NCI-H1048 (cell line): Measurements from ENCODE around the gene FILIP1L.
A peak's percentile ranks its signal among the peaks of the same experiment; 100 is the strongest.

Experiments used
- DNase-seq: peaks from one replicate; lab custom pipeline; 2025; lab: John Stamatoyannopoulos, UW

The FILIP1L gene

DNA sequence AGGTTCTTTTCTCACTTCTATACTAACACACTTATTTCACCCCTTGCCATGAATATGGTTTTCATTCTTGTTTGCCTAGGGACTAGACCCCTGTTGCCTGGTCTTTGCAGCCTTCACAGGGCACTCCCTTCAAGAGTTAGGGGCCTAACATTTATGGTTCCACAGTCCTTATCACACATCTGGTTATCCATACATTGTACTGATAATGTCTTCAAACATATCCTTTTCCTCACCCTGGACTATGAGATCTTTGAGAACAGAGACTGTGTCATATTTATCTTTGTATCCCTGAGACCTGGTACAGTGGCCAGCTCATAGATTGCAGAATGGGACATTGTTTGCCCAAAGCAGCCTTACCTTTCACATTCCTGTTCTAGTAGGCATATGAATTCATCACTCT is 190.4 kb downstream of the FILIP1L start:
- no peak for DNase-seq

DNA sequence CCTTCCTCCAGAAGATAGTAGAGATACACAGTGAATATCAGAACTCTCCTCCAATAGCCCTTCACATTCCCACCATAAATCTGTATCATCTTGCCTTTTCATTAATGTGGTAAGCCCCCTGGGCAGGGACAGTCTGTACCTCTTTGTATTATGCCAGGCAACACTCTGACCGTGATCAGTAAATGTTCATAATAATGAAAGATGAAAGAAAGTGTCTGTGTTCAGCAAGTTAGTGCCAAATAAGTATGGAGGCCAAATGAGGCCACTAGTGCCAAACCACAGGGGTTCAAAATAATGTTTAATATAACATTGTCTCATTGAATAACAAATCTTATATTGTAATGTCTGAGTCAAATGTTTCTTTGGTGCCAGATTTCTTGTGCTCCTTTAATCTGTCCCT is 192.3 kb downstream of the FILIP1L start:
- no peak for DNase-seq

DNA sequence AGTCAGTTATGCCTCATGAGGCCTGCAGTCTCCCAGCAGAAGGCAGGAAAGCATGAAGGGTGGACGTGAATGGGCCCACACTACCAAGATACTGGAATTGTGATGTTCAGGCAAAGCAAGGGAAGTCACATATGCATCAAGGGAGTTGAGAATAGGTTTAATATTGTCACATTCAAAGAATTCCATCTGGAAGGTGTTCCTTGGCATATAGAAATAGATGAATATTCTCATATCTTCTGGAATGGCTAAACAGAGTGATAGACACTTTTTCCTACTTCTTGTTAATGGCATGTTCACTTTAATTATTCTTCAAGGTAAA is 193.0 kb downstream of the FILIP1L start:
- no peak for DNase-seq

DNA sequence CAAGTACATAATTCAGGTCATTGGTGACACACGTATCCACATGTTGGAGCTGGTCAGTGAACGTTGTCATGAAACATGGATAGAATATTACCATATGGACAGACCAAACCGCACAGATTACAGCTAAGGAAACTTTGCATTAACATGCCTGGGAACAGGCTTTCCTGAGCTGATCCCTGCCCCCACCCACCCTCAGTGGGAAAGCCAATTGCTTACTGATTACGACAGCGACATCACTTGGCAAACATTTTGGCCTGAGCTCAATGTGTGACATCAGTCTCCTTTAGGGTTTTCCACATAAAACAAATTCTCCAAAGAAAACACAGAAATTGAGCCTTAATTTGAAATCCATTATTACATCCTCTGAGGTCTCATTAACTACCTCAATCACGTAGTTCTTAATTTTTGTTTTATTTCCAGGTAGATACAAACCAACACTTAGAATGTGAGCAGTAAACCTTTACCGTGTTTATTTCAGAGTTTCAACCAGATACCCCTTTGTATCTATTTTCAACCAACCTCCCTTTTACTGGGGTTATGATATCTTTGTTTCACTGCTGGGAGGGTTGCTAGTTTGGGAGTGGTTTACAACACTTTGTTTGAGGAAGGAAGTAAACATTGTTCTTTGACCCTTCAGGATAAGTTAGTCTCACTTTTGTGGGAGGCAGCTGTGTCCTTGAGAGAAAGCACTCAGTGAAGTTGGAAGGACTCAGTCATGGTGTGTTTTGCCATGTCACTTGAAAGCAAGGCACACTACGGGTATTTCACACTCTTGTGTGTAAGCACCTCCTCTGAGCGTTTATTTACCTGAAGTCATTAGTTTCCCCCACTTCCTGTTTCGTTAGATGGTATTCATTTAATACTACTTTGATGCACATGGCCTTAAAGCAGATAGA is 193.6 kb downstream of the FILIP1L start:
- no peak for DNase-seq

DNA sequence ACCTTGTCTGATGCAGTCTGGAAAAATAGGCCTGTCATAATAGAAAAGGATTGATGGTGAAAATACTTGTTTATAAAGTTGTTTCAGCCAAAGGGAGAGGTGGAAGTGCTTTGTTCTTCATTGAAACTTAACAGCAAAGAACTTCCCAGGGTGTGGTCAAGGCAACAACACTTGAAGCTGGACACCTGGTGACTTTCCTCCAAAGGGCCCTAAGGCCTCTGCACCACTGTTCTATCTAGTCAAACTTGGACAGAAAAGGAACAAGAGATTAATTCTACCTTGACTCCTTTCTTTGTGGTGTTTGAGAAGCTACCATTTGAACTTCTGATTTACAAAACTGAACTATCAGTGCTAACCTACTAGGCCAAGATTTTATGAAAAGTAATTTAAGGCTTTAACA is 194.6 kb downstream of the FILIP1L start:
- DNase-seq: no peak

DNA sequence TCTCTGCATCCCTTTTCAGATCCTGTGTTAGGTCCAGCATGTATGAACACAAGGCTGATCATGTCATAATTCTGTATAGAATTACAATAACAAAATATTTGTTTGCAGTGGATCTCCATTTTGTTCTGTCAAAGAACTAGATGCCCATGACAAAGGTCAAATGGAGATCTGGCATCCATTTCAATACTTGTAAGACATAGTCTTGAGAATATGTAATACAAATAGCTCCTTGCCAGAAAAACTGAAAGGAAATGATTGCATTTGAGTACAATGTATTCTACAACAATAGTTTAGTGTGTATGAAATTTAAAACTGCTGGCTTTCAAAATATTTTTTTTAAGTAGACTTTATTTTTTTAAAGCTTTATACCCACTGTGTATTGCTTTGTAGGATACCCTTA is 195.6 kb downstream of the FILIP1L start:
- no peak for DNase-seq

DNA sequence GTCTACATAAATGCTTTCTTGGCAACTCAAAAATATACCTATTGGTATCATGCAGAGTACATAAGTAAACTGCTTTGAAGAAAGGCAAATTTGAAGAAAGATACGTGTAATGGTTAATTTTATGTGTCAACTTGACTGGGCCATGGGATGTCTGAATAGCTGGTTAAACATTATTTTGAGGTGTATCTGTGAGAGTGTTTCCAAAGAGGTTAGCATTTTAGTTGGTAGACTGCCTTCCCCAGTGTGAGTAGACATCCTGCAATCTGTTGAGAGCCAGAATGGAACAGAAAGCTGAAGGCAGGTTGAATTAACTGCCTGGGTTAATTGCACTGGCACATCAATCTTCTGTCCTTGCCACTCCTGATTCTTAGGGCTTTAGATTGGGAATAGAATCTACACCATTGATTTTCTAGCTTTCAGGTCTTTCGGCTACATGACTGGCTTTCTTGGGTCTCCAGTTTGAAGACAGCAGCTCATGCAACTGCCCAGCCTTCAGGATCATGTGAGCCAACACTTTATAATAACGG is 198.3 kb downstream of the FILIP1L start:
- DNase-seq: no peak

DNA sequence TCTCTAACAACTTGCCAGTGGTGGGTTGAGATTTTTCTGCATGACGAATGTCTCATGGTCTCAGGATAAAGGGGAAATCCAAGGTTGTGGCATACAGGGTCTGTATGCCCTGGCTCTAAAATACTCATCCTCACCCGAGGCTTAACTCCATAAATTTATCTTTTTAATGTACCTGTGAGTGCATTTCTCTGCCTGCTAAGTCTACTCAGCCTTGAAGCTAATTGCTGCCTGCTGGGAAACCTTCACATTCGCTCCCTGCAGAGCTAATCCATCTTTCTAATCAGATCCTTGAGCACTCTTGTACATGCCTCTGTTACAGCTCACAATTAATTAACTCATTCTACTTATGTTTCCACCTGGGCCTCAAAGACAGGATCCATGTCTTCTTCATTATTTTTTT is 202.9 kb downstream of the FILIP1L start:
- no peak for DNase-seq

DNA sequence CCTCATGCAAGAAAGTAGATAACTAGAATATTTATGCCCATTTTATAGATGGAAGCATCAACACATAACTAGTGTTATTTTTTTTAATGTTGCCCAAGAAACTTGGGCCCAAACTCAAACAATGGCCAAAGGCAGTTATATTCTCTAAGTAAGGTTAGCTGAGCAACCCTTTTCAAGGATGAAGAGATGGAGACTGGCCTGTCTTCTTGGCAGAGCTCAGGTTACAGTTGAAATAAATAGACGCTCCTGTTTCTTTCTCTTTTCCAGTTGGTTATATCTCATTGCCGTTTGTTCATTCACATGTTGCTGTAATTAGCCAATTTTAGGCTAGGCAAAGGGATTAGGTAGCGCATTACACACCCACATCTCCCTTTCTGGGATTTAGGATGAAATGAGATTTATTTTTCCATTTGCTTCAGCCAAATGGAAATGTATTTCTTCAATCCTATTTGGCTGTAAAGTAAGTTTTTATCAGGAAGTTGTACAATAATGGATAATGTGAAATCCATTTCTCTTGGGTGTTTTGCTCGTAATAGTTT is 203.5 kb downstream of the FILIP1L start:
- no peak for DNase-seq

DNA sequence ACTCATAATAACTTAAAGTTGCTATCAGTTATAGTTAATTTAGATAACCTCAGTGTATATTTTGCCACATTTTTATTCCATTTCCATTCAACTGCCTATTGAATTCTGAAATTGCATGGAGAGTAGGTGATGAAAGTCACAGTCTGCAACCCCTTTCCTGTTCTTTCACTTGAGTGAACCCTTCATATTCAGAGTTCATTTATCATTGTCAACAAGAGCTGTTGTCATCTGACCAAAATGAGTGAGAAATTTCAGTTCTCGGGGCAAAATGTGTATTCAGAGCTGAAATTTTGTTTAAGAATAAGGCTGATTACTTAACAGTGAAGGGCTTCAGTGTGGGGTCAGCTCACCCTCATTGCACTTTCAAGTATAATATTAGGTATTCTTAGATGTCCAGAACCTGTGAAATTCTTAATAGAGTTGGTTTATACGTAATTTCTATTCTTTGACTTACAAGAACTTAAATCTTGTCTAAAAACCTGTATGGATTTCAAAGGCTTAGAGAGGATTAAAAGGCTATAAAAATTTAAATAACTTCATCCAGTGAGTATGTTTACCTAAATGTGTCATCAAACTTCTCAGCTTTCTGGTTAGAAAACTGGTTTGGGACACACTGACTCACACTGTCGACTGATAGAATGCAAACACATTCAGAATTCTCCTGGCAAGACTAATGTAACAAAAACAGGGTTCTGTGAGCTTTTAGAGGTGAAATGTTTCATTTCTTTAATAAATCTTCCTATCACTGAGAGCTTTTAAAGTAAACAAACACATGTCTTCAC is 204.4 kb downstream of the FILIP1L start:
- DNase-seq: peak; percentile 6

DNA sequence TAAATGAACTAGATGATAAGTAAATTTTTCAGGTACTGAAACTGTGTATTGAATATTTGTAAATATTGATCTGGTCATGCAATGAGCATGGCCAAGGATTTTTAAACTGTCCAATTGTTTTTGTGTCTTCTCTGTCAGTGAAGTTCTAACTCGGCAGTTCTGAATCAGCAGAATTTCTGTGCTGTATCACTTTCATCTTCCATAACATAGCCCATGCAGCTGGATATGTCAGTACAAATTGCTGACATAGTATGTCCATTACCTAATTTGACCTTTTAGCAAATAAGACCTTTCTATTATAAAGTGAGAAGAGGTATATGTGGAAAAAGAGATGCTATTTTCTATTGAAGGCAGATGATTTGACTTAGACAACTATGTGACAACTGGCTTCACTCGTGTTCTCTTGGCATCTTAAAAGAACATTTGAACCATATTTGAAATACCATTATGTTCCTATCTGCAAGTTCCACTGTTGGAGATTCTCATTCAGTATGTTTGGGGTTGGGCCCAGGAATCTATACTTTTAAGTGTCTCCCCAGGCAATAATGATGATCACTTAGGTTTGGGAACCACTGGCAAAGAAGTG is 206.2 kb downstream of the FILIP1L start:
- no peak for DNase-seq

DNA sequence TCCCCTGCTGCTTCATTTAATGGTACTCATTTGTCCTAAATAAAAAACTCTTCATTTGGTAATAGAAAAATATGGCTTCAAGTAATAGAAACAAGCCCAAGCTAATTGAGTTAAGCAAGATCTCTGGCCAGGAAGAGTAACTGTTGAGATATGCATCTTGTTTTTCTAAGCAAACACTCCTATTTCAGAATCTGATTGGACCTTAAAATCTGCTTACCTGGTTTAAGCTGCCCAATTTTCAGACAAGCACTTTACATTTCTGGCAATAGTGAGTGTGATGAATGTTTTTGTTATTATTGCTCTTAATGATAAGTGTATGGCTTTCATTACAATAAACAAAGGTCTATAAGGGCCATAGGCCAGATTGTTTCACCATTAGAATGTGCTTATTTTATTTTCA is 210.4 kb downstream of the FILIP1L start:
- DNase-seq: no peak

DNA sequence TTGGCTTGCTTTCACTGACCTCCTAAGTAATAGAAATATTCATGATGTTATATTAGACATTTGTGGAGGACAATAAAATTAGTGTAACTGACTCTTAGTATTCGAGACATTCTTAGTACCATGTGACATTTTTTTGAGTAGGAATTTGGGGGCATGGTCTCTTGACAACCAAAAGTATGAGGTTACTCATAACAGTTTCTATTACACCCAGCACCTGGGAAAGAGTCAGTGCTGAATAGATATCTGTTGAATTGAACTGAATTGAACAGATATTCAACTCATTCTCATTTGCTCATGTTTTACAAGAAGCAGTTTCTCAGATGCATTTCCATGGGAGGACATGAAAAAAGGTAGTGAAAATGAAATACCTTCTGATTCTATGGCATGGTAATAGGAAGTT is 212.2 kb downstream of the FILIP1L start:
- no peak for DNase-seq

DNA sequence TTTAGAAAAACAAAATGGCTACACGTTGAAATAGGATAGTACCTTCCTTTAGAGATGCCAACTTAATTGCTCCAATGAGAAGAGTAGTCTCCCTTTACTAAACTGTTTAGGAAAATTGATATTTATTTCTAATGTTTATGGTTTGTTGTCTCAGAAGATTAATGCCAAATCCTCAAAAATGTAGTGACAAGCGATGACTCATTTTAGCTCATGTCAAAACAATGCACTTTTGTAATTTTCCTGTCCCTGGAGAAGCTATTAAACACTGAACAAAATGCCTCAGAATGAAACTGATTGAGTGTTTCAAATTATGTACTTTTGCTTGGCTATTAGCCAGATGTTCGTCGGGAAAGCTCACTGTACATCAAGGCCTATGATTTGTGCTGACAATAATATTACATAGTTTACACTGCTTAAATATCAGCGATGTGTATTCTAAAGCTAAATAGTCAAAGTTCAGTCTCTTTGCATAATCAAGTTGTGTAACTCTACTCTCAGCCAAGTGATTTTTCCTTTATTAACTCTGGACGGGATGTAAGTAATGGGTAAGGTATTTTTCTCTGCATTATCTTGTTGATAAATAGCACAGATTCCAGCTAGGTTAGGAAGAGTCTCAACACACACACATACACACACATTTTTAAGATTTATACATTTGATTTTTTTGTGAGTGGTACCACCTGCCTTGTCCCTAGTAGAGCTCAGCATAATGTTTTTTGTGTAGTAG is 212.9 kb downstream of the FILIP1L start:
- peak; percentile 71 for DNase-seq

DNA sequence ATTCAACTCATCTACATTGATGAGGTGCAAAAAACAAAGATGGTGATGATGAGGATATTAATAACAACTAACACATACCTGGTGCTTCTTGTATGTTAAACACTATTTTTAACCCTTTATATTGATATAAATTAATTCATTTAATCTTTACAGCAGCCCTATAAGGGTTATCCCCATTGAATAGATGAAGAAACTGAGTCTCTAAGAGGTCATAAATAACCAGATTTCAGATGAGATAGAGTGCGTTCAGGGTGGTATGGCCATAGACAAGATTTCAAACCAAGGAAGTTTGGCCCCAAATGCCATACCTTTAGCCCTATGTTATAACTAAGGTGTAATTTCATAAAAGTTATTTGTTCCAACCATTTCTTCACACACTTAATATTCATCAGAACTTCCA is 214.1 kb downstream of the FILIP1L start:
- no peak for DNase-seq

DNA sequence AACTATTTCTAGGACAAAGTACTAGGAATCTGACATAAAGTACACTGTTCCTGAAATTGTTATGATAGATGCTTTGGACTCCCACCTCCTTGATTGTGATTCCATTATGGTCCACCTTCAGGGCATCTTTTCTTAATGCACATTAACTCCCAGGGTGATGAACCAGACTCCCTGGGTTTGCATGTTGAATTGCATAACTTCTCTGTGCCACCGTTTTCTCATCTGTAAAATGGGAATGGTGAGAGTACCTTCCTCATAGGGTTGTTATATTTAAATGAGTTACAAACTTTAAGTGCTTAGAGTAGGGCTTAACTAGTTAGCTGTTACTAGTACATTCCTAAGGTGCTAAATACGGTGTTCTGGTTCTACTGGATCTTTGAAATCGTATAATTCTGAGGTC is 214.7 kb downstream of the FILIP1L start:
- no peak for DNase-seq

DNA sequence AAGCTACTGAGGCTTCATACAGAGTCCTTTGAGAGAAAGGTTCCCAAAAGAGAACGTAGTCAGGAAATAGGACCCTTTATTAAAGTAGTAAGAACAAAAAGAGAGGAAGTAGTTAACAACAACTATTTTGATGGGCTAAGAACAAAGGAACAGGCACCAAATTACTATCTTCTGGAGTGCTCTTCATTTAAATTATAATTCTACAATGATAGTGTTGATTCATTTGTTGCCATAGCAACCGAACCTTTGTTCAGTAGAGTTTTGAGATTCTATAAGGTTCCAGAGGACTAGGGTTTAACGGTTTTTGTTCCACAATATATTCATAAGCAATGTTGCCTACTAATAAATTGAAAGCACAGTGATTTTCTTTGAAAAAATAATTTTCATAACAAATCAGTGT is 217.8 kb downstream of the FILIP1L start:
- no peak for DNase-seq

DNA sequence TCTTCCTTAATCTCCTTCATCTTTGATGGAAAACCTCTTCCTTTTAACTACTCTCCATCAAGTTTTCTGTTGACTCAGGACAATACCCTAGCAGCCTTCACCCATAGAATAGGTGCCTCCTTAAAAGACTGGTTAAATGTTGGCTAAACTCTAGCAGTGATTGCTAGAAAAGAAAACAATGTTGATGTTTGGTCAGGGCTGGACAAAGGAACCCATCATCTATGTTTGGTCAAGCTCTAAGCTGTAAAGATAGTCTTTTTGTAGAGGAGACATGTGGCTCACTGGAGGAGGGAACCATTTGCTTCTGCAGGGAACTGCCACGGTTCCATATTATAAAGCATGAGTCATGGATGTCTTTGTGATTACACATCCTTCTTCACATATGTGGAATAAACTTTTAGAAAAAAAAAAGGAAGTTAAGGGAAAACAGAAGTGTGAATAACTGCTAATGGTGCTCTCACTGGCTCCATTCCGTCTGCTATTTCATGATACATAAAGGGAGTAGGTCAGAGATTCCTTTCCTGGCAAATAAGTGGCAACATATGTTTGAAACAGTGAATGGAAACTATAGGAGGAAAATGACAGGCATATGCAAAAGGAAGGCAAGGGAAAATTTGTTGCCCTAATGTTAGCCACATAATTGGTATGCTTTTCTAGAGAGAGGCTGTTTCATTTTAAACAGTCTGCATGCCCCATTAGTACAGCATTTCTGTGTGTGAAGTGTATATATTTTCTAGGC is 218.4 kb downstream of the FILIP1L start:
- no peak for DNase-seq

DNA sequence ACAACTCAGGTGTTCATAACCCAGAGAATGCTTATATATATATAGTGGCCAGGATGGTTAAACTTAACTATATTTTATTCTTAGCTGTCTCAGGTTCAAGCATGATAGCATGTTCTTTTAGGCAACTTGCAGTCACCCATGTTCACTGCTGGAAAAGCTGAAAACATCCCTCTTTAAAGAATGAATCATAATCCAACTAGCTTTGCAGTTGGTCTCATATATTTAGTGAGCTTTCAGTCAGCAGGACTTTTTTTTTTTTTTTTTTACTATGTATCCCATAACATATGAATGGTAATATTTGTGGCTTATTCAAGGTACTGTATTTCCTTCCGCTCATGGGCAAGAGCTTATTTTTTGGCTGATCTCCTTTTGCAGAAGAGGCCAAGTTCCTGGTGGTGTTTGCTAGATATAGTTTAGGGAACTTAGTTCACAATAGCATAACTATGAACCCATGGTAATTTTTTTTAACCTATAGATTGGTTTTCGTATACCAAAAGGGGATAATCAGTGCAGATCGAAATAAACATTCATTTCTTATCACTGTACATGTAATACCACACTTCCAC is 219.1 kb downstream of the FILIP1L start:
- DNase-seq: no peak

DNA sequence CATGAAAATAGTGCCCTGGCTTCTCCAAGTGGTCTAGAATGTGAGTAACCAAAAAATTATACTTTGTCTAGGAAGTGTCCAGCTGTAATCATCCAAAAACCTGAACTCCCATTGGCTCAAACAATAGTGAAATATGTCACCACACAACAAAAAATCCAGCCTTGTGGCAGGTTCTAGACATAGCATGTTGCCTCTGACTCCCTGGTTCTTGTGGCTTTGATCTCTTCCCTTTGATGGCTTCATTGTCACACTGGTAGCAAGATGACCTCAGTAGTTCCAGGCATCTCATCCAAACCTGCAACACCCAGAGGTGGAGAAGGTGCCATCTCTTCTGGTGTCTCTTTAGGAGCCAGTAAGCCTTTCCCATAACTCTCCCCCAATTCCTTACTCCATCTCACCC is 222.0 kb downstream of the FILIP1L start:
- DNase-seq: no peak
